Epithelial cell of proximal tubule (primary cell): ENCODE measurements around the gene MAGOH. TPM values are rescaled to one million over a fixed set of nuclear protein-coding genes. Genes with fewer than 3 reads are reported as not detected.
A peak's percentile ranks its signal among the peaks of the same experiment; 100 is the strongest.
"Not testable (repeated sequence)": the region's sequence is repeated elsewhere in the genome, so short reads cannot be mapped to it uniquely, and the experiment has no call there.

Experiments
- DNase-seq: peaks from one replicate; pipeline ENCODE4 v3.0.0-alpha.2; 2011; ENCODE audit warnings: low read depth
- H3K4me3 ChIP-seq: 2 replicates; pipeline ENCODE4 v1.5.1; 2011; ENCODE audit warnings: low read depth, mild to moderate bottlenecking, low read length
- total RNA-seq: library from RNA; depleted of rRNA; stranded (reverse); fragments of >200 nt; gene quantifications from 2 replicates; pipeline ENCODE4 v1.2.3, GENCODE V29; 2015
- TF ChIP-seq, protein P1 (sequence below): conservative IDR thresholded peaks from 2 replicates; pipeline ENCODE4 v1.5.1; 2012; ENCODE audit warnings: low read depth, mild to moderate bottlenecking, low read length

MAGOH gene
- total RNA-seq, 1 donor from 2014 or later, result 24.8 TPM

DNA sequence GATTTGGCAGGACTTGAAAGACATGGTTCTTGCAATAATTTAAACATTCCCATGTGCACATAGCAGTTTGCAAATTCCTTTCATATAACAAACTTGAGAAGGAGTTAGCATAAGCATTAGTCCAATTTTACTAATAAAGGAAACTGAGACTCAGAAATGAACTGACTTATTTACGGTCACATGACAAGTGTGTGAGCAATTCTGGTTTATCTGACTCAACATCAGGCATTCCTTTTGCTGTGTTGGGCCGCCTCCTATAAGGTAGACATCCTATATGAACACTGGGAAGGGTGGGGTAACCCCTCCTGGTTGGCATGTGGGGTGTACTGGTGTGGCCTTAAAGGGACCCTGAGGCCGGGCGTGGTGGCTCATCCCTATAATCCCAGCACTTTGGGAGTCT, 50.2 kb downstream of the MAGOH start:
- no peak for DNase-seq
- H3K4me3 ChIP-seq, result no peak overlapping the region
- TF ChIP-seq, protein P1, sequence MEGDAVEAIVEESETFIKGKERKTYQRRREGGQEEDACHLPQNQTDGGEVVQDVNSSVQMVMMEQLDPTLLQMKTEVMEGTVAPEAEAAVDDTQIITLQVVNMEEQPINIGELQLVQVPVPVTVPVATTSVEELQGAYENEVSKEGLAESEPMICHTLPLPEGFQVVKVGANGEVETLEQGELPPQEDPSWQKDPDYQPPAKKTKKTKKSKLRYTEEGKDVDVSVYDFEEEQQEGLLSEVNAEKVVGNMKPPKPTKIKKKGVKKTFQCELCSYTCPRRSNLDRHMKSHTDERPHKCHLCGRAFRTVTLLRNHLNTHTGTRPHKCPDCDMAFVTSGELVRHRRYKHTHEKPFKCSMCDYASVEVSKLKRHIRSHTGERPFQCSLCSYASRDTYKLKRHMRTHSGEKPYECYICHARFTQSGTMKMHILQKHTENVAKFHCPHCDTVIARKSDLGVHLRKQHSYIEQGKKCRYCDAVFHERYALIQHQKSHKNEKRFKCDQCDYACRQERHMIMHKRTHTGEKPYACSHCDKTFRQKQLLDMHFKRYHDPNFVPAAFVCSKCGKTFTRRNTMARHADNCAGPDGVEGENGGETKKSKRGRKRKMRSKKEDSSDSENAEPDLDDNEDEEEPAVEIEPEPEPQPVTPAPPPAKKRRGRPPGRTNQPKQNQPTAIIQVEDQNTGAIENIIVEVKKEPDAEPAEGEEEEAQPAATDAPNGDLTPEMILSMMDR, result no peak

DNA sequence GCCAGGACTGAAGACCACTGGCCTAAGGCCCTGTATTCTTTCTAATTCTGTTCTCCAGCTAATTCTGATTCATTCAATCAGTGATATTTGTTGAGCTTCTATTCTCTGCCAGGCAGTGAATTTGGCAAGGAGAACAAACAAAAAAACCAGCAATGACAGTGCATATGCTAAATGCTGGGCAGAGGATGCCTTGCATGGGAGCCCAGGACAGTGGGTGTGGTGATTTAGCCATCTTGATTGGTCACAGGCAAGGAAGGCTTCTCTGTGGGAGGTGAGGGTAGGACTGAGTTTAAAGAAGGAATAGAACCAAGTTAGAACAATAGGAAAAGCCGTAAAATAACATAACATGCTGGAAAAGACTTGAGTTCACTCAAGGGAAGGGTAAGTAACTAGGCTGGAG, 50.9 kb downstream of the MAGOH start:
- H3K4me3 ChIP-seq, result no peak overlapping the region
- no peak for DNase-seq
- TF ChIP-seq, protein P1, result no peak

DNA sequence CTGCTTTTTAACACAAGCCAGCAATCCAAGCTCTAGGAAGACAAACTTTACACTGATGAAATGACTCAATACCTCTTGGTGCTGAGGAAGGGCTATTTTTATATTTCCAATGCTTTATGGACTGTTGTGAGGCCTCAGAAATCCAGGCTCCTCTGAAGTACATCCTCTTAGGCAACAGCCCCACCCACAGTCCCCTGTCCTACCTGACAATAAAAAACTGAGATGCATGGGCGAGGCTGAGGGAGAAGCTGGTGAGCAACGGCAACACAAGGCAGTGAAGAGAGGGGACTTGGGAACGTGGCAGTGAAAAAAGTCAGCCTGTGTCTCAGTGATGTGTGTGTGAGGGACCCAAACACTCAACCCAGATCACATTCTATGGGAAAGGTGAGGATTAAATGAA, 51.8 kb downstream of the MAGOH start:
- TF ChIP-seq, protein P1, result no peak
- H3K4me3 ChIP-seq, result no peak overlapping the region
- DNase-seq, result no peak

DNA sequence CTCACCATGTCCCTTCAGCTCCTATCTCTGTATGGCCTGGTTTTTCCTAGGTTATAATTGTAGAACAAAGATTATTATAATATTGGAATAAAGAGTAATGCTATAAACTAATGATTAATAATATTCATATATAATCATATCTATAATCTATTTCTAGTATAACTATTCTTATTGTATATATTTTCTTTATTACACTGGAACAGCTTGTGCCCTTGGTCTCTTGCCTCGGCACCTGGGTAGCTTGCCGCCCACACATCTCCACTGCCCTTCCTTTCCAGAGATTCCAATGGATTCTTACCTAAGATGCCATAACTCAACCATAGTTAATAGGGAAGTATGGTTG, 52.4 kb downstream of the MAGOH start:
- H3K4me3 ChIP-seq, DNase-seq: not testable (repeated sequence)

DNA sequence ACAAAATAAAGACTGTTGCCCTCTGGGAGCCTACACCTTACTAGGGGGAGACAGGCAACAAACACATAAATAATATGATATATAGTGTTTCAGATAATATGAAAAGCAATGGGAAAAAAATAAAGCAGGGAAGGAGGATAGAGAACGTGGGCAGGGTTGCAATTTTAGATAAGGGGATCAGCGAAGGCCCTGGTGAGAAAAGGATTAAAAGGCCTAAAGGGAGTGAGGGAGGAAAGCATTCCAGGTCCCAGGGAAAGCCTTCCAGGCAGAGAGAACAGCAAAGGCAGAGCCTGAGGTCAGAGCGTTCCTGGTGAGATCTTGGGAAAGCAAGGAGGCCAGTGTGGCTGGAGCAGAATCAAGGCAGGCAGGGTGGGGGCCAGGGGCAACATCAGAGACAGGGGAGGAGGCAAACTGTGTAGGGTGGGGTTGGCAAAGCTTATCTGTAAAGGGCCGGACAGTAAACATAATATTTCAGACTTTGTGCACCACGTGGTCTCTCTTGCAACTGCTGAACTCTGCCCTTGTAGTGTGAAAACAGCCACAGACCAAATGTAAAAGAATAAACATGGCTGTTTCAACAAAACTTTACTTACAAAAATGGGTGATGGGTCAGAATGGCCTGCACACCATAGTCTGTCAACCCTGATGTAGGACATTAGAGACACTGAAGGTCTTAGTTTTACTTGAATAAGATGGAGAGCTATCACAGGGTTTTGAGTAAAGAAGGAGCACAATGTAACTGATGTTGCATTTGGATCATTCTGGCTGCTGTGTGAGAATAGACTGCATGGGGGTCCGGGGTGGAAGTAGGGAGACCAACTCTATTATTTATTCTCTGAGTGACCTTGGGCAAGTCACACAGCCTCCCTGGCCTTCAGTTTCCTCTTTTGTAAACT, 55.0 kb downstream of the MAGOH start:
- DNase-seq, result no peak
- no peak overlapping the region for H3K4me3 ChIP-seq
- TF ChIP-seq, protein P1, result no peak

DNA sequence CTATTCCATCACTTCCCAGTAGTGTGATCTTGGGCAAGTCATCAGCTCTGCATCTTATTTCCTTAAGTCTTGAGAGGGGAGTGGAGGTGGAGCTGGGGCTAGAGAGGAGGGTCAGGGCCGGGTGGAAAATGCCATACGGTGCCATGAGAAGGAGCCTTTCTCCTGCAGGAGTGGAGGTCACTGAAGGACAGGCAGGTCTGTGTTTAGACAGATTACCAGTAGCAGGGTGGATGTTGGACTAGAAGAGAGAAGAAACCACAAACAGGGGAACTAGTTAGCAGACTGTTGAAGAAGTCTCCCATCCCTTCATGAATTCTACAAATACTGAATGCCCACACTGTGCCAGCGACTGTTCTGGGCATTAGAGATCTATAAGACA, 55.6 kb downstream of the MAGOH start:
- H3K4me3 ChIP-seq, result no peak overlapping the region
- TF ChIP-seq, protein P1, result no peak
- DNase-seq, result no peak

DNA sequence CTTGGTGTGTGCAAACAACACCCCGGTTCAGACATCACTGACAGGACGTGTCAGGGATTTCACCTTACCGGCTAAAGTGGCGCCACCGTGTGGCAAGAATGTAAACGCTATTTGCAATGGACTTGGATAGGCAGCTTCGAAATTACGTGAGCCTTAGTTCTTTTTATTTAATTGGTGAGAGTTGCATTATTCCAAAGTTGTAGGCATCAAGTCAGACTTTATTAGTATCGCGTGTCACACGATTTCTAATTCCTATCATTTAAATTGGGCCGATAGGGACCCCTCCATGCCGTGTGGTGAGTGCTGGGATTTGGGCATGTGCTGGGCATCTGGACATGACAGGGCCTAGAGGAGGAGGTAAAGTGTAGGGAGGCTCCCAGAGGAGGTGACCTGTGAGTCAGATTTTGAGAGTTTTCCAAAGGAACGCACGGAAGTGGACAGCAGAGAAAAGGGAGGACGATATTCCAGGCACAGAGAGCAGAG, 56.2 kb downstream of the MAGOH start:
- TF ChIP-seq, protein P1, result peak; percentile 89
- DNase-seq, result peak; percentile 35
- no peak overlapping the region for H3K4me3 ChIP-seq
